AG09309 (cell line): ENCODE measurements around the gene SBNO2.
"Not testable (repeated sequence)": the region's sequence is repeated elsewhere in the genome, so short reads cannot be mapped to it uniquely, and the experiment has no call there.

ENCODE experiments used
- DNase-seq: peaks from one replicate; pipeline ENCODE4 v3.0.0-alpha.2; 2010; ENCODE audit warnings: low read depth
- H3K4me3 ChIP-seq: 2 replicates; pipeline ENCODE4 v1.5.1; 2011; ENCODE audit warnings: mild to moderate bottlenecking, low read depth, low read length, moderate library complexity; ENCODE audit not compliant: control insufficient read depth
- TF ChIP-seq, protein P1 (sequence below): IDR thresholded peaks from 2 replicates; pipeline ENCODE4 v1.5.1; 2011; ENCODE audit warnings: mild to moderate bottlenecking, low read depth, low read length, inconsistent platforms; ENCODE audit not compliant: insufficient read depth, control insufficient read depth; ENCODE audit errors: missing control alignments

Gene SBNO2

DNA sequence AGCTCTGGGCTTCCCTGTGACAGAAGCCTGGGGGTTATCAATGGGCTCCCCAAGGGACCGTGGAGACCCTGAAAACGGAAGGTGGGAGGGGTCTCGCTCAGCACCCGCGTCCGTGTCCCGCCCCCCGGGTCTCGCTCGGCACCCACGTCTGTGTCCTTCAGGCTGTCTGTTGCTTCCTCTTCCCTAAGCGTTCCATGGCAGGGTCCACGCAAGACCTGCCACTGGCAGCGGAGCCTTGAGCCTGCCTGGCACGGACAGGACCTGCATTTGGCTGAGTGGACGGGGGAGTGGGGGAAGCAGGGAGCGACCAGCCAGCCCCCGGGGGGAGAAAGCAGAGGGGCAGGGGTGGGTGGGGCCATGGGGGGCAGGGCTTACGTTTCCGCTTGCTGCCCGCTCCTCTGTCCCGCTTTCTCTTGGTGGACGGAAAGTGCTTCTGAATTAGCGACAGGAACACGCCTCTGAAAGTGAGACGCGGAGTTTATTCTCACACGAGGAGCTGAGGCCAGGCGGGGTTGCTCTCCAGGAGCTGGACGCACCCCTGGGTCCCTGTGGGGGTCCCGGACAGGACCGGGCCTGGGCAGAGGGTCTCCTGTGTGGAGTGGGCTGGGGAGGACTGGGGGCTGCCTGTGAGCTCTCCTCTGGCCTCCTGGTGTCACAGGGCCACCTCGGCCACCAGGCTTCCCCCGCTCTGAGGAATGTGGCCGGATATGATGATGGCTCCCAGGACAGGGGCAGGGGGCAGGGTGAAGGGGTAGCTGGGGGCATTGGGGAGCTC, 58.2 kb downstream of the SBNO2 start:
- DNase-seq: no peak
- H3K4me3 ChIP-seq: no peak overlapping the region
- TF ChIP-seq, protein P1, sequence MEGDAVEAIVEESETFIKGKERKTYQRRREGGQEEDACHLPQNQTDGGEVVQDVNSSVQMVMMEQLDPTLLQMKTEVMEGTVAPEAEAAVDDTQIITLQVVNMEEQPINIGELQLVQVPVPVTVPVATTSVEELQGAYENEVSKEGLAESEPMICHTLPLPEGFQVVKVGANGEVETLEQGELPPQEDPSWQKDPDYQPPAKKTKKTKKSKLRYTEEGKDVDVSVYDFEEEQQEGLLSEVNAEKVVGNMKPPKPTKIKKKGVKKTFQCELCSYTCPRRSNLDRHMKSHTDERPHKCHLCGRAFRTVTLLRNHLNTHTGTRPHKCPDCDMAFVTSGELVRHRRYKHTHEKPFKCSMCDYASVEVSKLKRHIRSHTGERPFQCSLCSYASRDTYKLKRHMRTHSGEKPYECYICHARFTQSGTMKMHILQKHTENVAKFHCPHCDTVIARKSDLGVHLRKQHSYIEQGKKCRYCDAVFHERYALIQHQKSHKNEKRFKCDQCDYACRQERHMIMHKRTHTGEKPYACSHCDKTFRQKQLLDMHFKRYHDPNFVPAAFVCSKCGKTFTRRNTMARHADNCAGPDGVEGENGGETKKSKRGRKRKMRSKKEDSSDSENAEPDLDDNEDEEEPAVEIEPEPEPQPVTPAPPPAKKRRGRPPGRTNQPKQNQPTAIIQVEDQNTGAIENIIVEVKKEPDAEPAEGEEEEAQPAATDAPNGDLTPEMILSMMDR: no peak

DNA sequence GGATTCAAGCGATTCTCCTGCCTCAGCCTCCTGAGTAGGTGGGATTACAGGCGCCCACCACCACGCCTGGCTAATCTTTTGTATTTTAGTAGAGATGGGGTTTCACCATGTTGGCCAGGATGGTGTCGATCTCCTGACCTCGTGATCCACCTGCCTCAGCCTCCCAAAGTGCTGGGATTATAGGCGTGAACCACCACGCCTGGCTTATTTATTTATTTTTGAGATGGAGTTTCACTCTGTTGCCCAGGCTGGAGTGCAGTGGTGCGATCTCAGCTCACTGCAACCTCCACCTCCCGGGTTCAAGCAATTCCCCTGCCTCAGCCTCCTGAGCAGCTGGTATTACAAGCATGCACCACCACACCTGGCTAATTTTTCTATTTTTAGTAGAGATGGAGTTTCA, 59.3 kb downstream of the SBNO2 start:
- DNase-seq, H3K4me3 ChIP-seq: not testable (repeated sequence)

DNA sequence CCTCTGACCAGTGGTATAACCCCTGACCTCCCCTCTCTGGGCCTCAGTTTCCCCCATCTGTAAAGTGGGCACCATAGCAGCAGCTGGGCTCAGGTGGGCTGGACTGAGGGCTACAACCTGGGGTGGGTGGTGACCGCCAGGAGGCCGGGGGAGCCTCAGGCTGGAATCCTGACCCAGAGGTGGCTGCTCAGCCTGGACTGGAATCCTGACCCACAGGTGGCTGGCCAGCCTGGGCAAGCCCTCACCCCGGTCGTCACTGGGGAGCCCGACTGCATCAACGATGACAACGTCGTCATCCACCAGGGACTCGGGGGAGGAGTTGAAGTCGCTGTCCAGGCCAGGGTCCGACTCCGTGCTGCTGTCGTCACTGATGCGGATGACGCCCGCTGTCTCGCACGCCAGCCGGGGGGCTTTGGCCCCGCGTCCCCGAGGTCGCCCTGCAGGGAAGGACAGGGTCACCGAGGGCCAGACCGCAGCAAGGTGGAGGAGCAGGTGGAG, 60.0 kb downstream of the SBNO2 start:
- no peak overlapping the region for H3K4me3 ChIP-seq
- TF ChIP-seq, protein P1: no peak
- DNase-seq: no peak

DNA sequence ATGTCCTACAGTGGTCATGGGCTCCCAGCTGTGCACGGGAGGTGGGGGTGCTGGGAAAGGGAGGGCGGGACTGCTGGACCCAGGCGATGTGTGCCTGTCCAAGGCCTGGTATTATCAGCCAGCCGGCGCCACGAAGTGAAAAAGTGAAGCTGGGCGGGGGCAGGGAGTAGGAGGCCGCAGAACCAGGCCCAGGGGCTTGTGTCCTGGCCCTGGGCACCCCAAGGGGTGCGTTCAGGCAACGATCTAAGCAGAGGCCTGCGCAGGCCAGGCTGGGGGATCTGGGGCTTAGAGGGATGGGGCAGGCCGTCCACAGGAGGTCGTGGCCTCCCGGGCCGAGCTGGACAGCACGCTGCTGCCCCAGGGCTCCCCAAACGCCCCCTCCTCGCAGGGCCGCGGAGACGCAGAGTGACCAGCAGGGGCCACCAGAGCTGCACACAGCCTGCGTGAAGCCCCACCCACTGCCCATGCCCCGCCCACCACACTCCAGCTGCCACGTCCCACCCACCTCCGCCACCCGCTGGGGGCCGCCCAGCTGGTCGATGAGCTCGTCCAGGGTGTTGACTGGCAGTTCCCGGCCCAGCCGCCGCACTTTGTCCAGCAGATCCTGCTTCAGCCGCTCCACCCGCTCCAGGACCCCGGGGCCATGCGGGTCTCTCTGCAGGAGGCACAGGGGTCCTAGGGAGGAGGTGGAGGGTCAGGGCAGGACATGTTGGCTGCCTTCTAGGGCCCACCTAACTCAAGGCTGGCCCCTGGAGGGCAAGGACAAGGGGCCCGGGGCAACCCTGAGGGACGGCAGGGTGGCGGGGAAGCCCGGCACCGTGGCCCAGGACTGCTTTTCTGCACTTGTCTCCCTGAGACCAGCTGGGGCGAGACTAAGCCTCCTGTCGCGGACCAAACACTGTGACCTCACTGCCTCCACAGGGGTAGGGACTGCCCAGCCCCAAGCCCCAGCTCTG, 60.8 kb downstream of the SBNO2 start:
- TF ChIP-seq, protein P1: peak; percentile 85
- no peak overlapping the region for H3K4me3 ChIP-seq
- DNase-seq: peak; percentile 69

DNA sequence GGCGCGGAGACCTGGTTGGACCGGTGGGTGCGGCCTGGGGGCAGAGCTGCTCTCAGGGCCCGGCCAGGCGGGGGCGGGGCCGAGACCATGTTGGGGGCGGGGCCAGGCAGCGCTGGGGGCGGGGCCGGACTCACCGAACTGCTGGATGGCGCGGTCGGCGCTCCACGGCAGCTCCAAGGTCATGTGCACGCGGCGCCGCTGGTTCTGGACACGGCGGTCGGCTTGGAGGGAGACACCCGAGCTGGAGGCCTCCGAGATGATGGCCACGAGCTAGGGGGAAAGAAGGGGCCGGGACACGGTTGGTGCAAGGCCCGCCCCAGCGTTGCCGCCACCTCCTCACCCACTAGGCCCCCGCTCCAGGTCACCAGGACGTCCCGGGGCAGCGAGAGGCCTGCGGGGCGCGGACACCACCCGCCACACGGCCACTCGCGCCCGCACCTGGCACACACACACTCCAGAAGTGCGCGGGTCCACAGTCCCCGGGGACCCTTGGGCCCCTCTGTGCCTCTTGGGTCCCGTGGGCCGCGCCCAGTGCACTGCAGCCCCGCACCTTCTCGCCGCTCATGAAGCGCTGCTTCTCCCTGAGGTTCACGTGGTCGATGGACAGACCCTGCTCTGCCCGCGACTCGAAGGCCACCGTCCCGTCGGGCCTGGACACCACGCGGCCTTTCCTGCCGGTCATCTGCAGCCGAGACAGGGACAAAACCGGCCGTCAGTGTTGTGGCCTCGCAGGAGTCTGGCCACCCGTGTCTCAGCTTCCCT, 61.6 kb downstream of the SBNO2 start:
- TF ChIP-seq, protein P1: no peak
- no peak overlapping the region for H3K4me3 ChIP-seq
- no peak for DNase-seq

DNA sequence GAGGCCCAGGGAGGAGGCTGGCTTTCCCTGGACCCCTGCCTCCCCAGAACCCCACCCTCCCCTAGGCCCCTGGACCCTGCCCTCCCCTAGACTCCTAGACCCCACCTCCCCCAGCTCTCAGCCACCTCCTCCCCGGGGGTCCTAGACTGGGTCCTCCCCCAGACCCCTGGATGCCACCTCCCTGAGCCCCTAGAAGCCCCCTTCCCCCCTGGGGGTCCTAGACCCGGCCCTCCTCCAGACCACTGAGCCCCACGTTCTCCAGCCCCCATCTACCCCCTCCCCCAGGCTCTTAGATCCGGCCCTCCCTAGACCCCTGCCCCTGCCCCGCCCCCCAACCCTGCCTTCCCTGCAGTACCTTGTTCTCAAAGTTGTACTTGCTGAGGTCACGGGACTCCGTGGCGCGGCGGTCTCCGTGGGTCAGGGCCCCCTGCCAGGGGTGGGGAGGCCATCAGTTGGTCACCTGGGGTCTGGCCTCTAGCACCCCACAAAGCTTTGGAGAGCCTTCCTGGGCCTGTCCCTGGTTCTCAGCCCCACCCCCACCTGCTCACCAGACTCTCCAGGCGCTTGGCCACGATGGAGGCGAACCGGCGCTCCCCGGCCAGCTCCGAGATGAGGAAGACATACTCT, 62.3 kb downstream of the SBNO2 start:
- H3K4me3 ChIP-seq: no peak overlapping the region
- DNase-seq: no peak
- TF ChIP-seq, protein P1: no peak
